ENCODE measurements around the gene CCDC127. TPM values are rescaled to one million over a fixed set of nuclear protein-coding genes. Genes with fewer than 3 reads are reported as not detected.
A peak's percentile ranks its signal among the peaks of the same experiment; 100 is the strongest.

Gene CCDC127
- total and polyA plus RNA-seq, 2 of the 13 experiments (the other 11 are each of a cell fraction or from before 2014, with no cell fraction given) = 2.9 to 4.3 TPM

- TF ChIP-seq SCMH1 (CRISPR knock-in tag; IDR thresholded peaks at IDR 0.05; ENCODE audit: borderline replicate concordance) = no peak
- TF ChIP-seq KDM3A (CRISPR knock-in tag; IDR thresholded peaks at IDR 0.05; ENCODE audit: low read depth) = no peak
- TF ChIP-seq E2F1 (CRISPR knock-in tag; IDR thresholded peaks at IDR 0.05) = no peak
- no peak for TF ChIP-seq ZFP90 (CRISPR knock-in tag; IDR thresholded peaks at IDR 0.05; ENCODE audit: borderline replicate concordance)
- TF ChIP-seq ZBTB33 (CRISPR knock-in tag; IDR thresholded peaks at IDR 0.05) = 0 out of 2 replicates have a peak, but pooled peaks have one; percentile 21
- TF ChIP-seq SALL2 (CRISPR knock-in tag; IDR thresholded peaks at IDR 0.05) = no peak
- no peak for TF ChIP-seq ZNF724P (CRISPR knock-in tag; IDR thresholded peaks at IDR 0.05; ENCODE audit: borderline replicate concordance)
- TF ChIP-seq RFXANK (CRISPR knock-in tag; IDR thresholded peaks at IDR 0.05) = no peak
- TF ChIP-seq ZNF782 (CRISPR knock-in tag; IDR thresholded peaks at IDR 0.05; ENCODE audit: borderline replicate concordance) = no peak
- no peak for TF ChIP-seq BHLHE40 (IDR thresholded peaks at IDR 0.05; ENCODE audit: low read length)
- TF ChIP-seq SP2 (CRISPR knock-in tag; IDR thresholded peaks at IDR 0.05) = no peak
- no peak for TF ChIP-seq AGO1 (IDR thresholded peaks at IDR 0.05; ENCODE audit: low read depth, low read length, poor library complexity, severe bottlenecking)
- peak; percentile 50; the same call in 1 of the 2 replicates for TF ChIP-seq FOXK1 (CRISPR knock-in tag; IDR thresholded peaks at IDR 0.05; ENCODE audit: borderline replicate concordance, low read depth)
- TF ChIP-seq CEBPG (CRISPR knock-in tag; IDR thresholded peaks at IDR 0.05) = no peak
- no peak for TF ChIP-seq ZSCAN25 (CRISPR knock-in tag; IDR thresholded peaks at IDR 0.05)
- no peak; the same call in 1 of the 2 replicates for TF ChIP-seq MYC (CRISPR knock-in tag; IDR thresholded peaks at IDR 0.05; ENCODE audit: borderline replicate concordance)
- no peak for TF ChIP-seq ZNF326 (CRISPR knock-in tag; IDR thresholded peaks at IDR 0.05; ENCODE audit: borderline replicate concordance)
- no peak for TF ChIP-seq ZSCAN31 (CRISPR knock-in tag; IDR thresholded peaks at IDR 0.05; ENCODE audit: low read depth)
- TF ChIP-seq ZNF30 (CRISPR knock-in tag; IDR thresholded peaks at IDR 0.05) = no peak
- no peak for TF ChIP-seq CSRNP2 (CRISPR knock-in tag; conservative IDR thresholded peaks at IDR 0.05; ENCODE audit: low read depth)
- TF ChIP-seq GPN1 (CRISPR knock-in tag; IDR thresholded peaks at IDR 0.05; ENCODE audit: borderline replicate concordance) = no peak
- no peak for TF ChIP-seq ZBTB25 (CRISPR knock-in tag; IDR thresholded peaks at IDR 0.05)
Measured at GRCh38 chr5:188488-189481, 29.2 kb downstream of the CCDC127 start (continued).

All from HepG2 (cell line).